ENCODE results near the gene RAP1GAP2. TPM values are rescaled to one million over a fixed set of nuclear protein-coding genes. Genes with fewer than 3 reads are reported as not detected.
"Not testable (repeated sequence)": the region's sequence is repeated elsewhere in the genome, so short reads cannot be mapped to it uniquely, and the experiment has no call there.

RAP1GAP2 gene
- total RNA-seq, 1 donor from 2014 or later: 17.0 TPM

GRCh38 chr17:3073850-3074249 lies 277.6 kb downstream of the RAP1GAP2 start:
- H3K4me1 ChIP-seq; H3K27ac ChIP-seq; H3K36me3 ChIP-seq; H3K9me3 ChIP-seq; H3K4me3 ChIP-seq; ATAC-seq; DNase-seq; H3K27me3 ChIP-seq (ENCODE audit: low read depth); intact Hi-C loops (cut with DNase I): not testable (repeated sequence)
- TF ChIP-seq, protein P1, sequence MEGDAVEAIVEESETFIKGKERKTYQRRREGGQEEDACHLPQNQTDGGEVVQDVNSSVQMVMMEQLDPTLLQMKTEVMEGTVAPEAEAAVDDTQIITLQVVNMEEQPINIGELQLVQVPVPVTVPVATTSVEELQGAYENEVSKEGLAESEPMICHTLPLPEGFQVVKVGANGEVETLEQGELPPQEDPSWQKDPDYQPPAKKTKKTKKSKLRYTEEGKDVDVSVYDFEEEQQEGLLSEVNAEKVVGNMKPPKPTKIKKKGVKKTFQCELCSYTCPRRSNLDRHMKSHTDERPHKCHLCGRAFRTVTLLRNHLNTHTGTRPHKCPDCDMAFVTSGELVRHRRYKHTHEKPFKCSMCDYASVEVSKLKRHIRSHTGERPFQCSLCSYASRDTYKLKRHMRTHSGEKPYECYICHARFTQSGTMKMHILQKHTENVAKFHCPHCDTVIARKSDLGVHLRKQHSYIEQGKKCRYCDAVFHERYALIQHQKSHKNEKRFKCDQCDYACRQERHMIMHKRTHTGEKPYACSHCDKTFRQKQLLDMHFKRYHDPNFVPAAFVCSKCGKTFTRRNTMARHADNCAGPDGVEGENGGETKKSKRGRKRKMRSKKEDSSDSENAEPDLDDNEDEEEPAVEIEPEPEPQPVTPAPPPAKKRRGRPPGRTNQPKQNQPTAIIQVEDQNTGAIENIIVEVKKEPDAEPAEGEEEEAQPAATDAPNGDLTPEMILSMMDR (IDR thresholded peaks at IDR 0.05): peak; percentile 12

Small RNA genes within 50 kb of the gene (microRNA-seq; reads per million reads assigned to microRNA genes)
- not detected for gene MIR1253 (ENCODE audit: borderline number of aligned reads)

Other genes with a start within 250 kb of the RAP1GAP2 start
- gene PAFAH1B1, start 202.8 kb upstream of the RAP1GAP2 start, total RNA-seq: 129 TPM
- gene CLUH, start 84.7 kb upstream of the RAP1GAP2 start, total RNA-seq: 48.8 TPM
- 0.12 TPM for gene CCDC92B, start 46.8 kb upstream of the RAP1GAP2 start, total RNA-seq

Measured in lower lobe of right lung (tissue), 2 donors.